ENCODE data around the gene RASAL2. TPM values are rescaled to one million over a fixed set of nuclear protein-coding genes. Genes with fewer than 3 reads are reported as not detected.

Gene RASAL2
- total and polyA plus RNA-seq, 9 of the 15 experiments (the other 6 are each of a cell fraction or from before 2014, with no cell fraction given), result 0.13 to 1.0 (median 0.62) TPM

DNA sequence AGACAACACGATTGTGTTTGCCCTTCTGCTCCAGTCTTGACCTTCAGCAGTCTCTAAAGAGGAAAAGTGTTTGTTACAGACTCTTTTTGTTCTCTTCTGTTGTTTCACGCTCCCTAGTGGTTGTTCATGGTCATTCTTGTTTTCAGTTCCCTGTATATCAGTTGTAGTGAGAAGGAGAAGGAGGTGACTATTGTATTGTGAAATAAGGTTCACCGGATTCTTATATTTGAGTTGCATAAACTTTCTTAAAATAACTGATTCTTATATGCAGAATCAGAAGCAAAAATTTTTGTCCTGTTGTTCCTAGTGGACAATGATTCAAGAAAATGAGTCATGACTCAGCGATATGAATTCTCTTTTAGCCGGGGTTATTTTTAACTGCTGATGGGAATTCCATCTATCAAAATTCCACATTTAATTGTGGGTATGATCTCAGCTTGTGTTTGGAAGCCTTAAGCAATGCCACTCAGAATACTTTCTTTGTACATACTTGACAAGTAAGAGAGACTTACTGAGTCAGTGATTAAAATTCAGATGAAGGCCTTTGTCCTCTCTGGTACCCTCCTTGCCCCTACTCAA, 250.7 kb downstream of the RASAL2 start:
- no peaks in the 10 kb centered on the region for H3K9me1 ChIP-seq (ENCODE audit: control insufficient read depth, insufficient read depth, low read length)
- peak; percentile 77 for ATAC-seq
- H3K4me2 ChIP-seq (ENCODE audit: insufficient read depth, low read length), result no peak overlapping the region
- no peak overlapping the region for H3K4me3 ChIP-seq
- H4K20me1 ChIP-seq (replicated peaks; ENCODE audit: control insufficient read depth, insufficient read depth, low read length), result no peaks in the 10 kb centered on the region
- POLR2A ChIA-PET, result no interaction called here
- in situ Hi-C loops (cut with MboI) (no loop called here), intact Hi-C loops (cut with micrococcal nuclease) (no loop called here)
- peak in 2 of 4 experiments; percentile 11 to 14 for DNase-seq (ENCODE audit: extremely low read depth in 1 of 4, low spot score in 3 of 4)
- CTCF ChIA-PET (ENCODE audit: low intra/inter-chr PET ratio), result interaction anchor here (0.5 kb wide), 1 partner anchor 34 kb away, joined by 3 read pairs; no protein-coding TSS in a partner anchor
- no peaks in the 10 kb centered on the region for H3K79me2 ChIP-seq (ENCODE audit: control insufficient read depth, insufficient read depth, low read length)
- BruUV-seq (replicated peaks), result no TSS peak
- no peaks in the 10 kb centered on the region for H3K36me3 ChIP-seq (ENCODE audit: control insufficient read depth, insufficient read depth, low read length)
- no peak overlapping the region for H3K27ac ChIP-seq (ENCODE audit: extremely low read depth, low read depth, low read length)
- no peak overlapping the region for H2AFZ ChIP-seq (ENCODE audit: low read depth, low read length)
- 3% methylated on average over 5 of the region's 5 CpGs for WGBS (ENCODE audit: insufficient coverage, low coverage, missing lambda C conversion rate)
- H3K9me3 ChIP-seq (replicated peaks; ENCODE audit: control insufficient read depth, insufficient read depth, low read depth, low read length), result no peaks in the 10 kb centered on the region
- H3K4me1 ChIP-seq (replicated peaks in 1 of 2; ENCODE audit: control insufficient read depth in 2 of 2, insufficient read depth in 2 of 2, low read length in 2 of 2), result no peaks in the 10 kb centered on the region
- H3K27me3 ChIP-seq (ENCODE audit: control insufficient read depth in 2 of 2, insufficient read depth in 2 of 2, low read length in 2 of 2), result no peaks in the 10 kb centered on the region
- no peak for FAIRE-seq
- no peak overlapping the region for H3K9ac ChIP-seq (ENCODE audit: insufficient read depth in 1 of 2, low read depth in 2 of 2, low read length in 2 of 2)
- TF ChIP-seq HNRNPLL (IDR thresholded peaks at IDR 0.05; ENCODE audit: low read depth, low read length, poor library complexity, severe bottlenecking) (no peak), ZNF143 (CRISPR knock-in tag; IDR thresholded peaks at IDR 0.05) (no peak), CEBPB (tag; IDR thresholded peaks at IDR 0.05) (peak; percentile 63), NCOA6 (IDR thresholded peaks at IDR 0.05) (no peak), NRF1 (conservative IDR thresholded peaks at IDR 0.05 in 1 of 2, IDR thresholded peaks at IDR 0.05 in 1 of 2) (no peak), MAFF (IDR thresholded peaks at IDR 0.05; ENCODE audit: low read length) (peak; percentile 22; the same call in 1 of the 2 replicates), POLR2AphosphoS2 (IDR thresholded peaks at IDR 0.05; ENCODE audit: low read length) (no peak), ESRRA (IDR thresholded peaks at IDR 0.05; ENCODE audit: borderline replicate concordance, low read depth) (peak; percentile 25; the same call in 1 of the 2 replicates), HEY1 (CRISPR knock-in tag; IDR thresholded peaks at IDR 0.05; ENCODE audit: borderline replicate concordance) (no peak), ZNF79 (CRISPR knock-in tag; IDR thresholded peaks at IDR 0.05; ENCODE audit: low read depth) (no peak), NFATC3 (IDR thresholded peaks at IDR 0.05) (no peak), ZKSCAN3 (CRISPR knock-in tag; IDR thresholded peaks at IDR 0.05) (no peak), MIER1 (IDR thresholded peaks at IDR 0.05; ENCODE audit: low read depth) (no peak), DIDO1 (tag; IDR thresholded peaks at IDR 0.05; ENCODE audit: low read depth) (no peak), MAFG (tag; conservative IDR thresholded peaks at IDR 0.05) (peak; percentile 52), NFE2 (IDR thresholded peaks at IDR 0.05; ENCODE audit: low read depth) (peak; percentile 50)
- TF ChIP-seq, protein P1, sequence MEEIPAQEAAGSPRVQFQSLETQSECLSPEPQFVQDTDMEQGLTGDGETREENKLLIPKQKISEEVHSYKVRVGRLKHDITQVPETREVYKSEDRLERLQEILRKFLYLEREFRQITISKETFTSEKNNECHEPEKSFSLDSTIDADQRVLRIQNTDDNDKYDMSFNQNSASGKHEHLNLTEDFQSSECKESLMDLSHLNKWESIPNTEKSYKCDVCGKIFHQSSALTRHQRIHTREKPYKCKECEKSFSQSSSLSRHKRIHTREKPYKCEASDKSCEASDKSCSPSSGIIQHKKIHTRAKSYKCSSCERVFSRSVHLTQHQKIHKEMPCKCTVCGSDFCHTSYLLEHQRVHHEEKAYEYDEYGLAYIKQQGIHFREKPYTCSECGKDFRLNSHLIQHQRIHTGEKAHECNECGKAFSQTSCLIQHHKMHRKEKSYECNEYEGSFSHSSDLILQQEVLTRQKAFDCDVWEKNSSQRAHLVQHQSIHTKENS (CRISPR knock-in tag; IDR thresholded peaks at IDR 0.05), result no peak
- TF ChIP-seq, protein P2, sequence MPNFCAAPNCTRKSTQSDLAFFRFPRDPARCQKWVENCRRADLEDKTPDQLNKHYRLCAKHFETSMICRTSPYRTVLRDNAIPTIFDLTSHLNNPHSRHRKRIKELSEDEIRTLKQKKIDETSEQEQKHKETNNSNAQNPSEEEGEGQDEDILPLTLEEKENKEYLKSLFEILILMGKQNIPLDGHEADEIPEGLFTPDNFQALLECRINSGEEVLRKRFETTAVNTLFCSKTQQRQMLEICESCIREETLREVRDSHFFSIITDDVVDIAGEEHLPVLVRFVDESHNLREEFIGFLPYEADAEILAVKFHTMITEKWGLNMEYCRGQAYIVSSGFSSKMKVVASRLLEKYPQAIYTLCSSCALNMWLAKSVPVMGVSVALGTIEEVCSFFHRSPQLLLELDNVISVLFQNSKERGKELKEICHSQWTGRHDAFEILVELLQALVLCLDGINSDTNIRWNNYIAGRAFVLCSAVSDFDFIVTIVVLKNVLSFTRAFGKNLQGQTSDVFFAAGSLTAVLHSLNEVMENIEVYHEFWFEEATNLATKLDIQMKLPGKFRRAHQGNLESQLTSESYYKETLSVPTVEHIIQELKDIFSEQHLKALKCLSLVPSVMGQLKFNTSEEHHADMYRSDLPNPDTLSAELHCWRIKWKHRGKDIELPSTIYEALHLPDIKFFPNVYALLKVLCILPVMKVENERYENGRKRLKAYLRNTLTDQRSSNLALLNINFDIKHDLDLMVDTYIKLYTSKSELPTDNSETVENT (CRISPR knock-in tag; IDR thresholded peaks at IDR 0.05), result no peak
- TF ChIP-seq, protein P3, sequence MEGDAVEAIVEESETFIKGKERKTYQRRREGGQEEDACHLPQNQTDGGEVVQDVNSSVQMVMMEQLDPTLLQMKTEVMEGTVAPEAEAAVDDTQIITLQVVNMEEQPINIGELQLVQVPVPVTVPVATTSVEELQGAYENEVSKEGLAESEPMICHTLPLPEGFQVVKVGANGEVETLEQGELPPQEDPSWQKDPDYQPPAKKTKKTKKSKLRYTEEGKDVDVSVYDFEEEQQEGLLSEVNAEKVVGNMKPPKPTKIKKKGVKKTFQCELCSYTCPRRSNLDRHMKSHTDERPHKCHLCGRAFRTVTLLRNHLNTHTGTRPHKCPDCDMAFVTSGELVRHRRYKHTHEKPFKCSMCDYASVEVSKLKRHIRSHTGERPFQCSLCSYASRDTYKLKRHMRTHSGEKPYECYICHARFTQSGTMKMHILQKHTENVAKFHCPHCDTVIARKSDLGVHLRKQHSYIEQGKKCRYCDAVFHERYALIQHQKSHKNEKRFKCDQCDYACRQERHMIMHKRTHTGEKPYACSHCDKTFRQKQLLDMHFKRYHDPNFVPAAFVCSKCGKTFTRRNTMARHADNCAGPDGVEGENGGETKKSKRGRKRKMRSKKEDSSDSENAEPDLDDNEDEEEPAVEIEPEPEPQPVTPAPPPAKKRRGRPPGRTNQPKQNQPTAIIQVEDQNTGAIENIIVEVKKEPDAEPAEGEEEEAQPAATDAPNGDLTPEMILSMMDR (IDR thresholded peaks at IDR 0.05 in 2 of 3, conservative IDR thresholded peaks at IDR 0.05 in 1 of 3; ENCODE audit: insufficient read depth in 2 of 3, low read depth in 1 of 3, low read length in 3 of 3), result peak; percentile 10 to 41 (median 27); a peak in 2 of 6 replicates

Data from K562 (cell line).